Uterus (tissue), 4 donors: ENCODE results near the gene GALNT6. TPM values are rescaled to one million over a fixed set of nuclear protein-coding genes. Genes with fewer than 3 reads are reported as not detected.
A peak's percentile ranks its signal among the peaks of the same experiment; 100 is the strongest.
"Not testable (repeated sequence)": the region's sequence is repeated elsewhere in the genome, so short reads cannot be mapped to it uniquely, and the experiment has no call there.

Source experiments
- DNase-seq, 2 donors: peaks; one replicate each; pipeline ENCODE4 v3.0.0-alpha.2; 2019 to 2020
- H3K27ac ChIP-seq, 2 donors: fragments of 200-600 bp; sonication (generic); 1 replicate in 1 of 2; 2 replicates in 1 of 2; pipeline ENCODE4 v1.5.1; 2016 to 2018
- H3K27me3 ChIP-seq, 2 donors: fragments of 200-600 bp; sonication (generic); one replicate each; pipeline ENCODE4 v1.5.1; 2018 to 2019; ENCODE audit warnings: control low read depth in 1 of 2
- H3K36me3 ChIP-seq, 2 donors: fragments of 200-600 bp; sonication (generic); one replicate each; pipeline ENCODE4 v1.5.1; 2019; ENCODE audit warnings: control low read depth in 1 of 2
- H3K4me1 ChIP-seq, 2 donors: fragments of 200-600 bp; sonication (generic); one replicate each; pipeline ENCODE4 v1.5.1; 2018 to 2019; ENCODE audit warnings: control low read depth in 1 of 2
- H3K4me3 ChIP-seq, 2 donors: fragments of 200-600 bp; sonication (generic); 1 replicate in 1 of 2; 2 replicates in 1 of 2; pipeline ENCODE4 v1.5.1; 2018 to 2019; ENCODE audit warnings: mild to moderate bottlenecking in 1 of 2
- H3K9me3 ChIP-seq, 2 donors: fragments of 200-600 bp; sonication (generic); one replicate each; pipeline ENCODE4 v1.5.1; 2019; ENCODE audit warnings: control low read depth in 1 of 2
- POLR2A ChIP-seq, 2 donors: fragments of 450-650 bp; IDR thresholded peaks; one replicate each; pipeline ENCODE4 v1.6.1; 2016; ENCODE audit warnings: antibody characterized with exemption in 2 of 2, mild to moderate bottlenecking in 1 of 2, moderate library complexity in 1 of 2
- intact Hi-C: fragments of 100-400 bp; cut with DNase I; formaldehyde crosslinking; loops from one replicate; pipeline ENCODE4 v1.15.1; 2023; ENCODE audit warnings: low total_unique reads
- total RNA-seq, 4 donors: library from RNA; depleted of rRNA in 3 of 4; stranded (reverse); fragments of >200 nt in 3 of 4; gene quantifications; one replicate each; pipeline versions ENCODE4 v1.1.0 to v1.2.4, GENCODE V29; 2014 to 2023
- TF ChIP-seq, protein P1 (sequence below), 4 experiments: fragments of 200-600 bp in 2 of 4; fragments of 450-650 bp in 2 of 4; sonication (generic) in 2 of 4; IDR thresholded peaks; one replicate each; pipeline ENCODE4 v1.5.1; 2016 to 2019; ENCODE audit warnings: antibody characterized with exemption in 4 of 4, mild to moderate bottlenecking in 2 of 4, moderate library complexity in 1 of 4
- donor health status: DM: yes; HTN: yes; CAD: no.

The GALNT6 gene
- total RNA-seq, 4 donors from 2014 or later, result under 0.01 to 1.3 (median 0.76) TPM; not detected in 1

DNA sequence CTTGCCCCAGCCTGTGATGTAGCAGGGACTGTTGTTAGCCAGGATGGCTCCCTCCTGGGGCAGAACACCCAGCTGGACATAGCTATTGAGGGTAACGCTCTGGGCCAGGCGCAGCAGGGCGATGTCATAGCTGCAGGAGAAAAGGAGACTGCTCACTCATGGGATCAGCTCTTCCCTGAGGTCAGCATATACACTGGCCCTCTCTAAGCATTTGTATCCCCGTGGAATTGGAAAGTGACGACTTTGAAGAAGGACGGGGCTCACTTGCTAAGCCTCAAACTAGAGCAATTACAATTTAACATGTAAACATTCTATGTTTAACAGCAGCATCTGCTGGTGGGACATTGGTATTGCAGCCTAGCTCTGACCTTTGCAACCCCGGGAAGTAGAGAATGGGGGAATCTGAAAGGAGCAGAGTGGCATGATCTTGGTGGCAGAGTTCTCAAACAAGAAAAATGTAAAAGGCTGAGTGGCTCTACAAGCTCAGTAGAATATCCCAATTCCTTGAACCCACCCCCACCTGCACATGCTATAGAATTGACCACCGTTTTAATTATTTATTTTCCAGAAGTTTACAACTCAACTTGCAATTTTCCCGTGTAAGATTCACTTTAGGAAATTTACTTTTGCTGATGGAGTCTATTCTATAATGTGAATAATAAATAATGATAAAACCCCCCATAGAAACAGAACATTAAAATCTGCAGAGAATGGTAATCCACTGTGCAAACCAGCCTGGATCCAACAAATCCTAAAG, 49.8 kb downstream of the GALNT6 start:
- H3K27ac ChIP-seq, result no peak overlapping the region
- no peaks in the 10 kb centered on the region for H3K36me3 ChIP-seq
- H3K4me1 ChIP-seq, result no peaks in the 10 kb centered on the region
- H3K9me3 ChIP-seq, result no peaks in the 10 kb centered on the region
- DNase-seq, result peak; percentile 61 to 64
- H3K27me3 ChIP-seq, result no peaks in the 10 kb centered on the region
- no peak overlapping the region for H3K4me3 ChIP-seq
- no peak for TF ChIP-seq POLR2A (IDR thresholded peaks at IDR 0.05)
- TF ChIP-seq, protein P1, sequence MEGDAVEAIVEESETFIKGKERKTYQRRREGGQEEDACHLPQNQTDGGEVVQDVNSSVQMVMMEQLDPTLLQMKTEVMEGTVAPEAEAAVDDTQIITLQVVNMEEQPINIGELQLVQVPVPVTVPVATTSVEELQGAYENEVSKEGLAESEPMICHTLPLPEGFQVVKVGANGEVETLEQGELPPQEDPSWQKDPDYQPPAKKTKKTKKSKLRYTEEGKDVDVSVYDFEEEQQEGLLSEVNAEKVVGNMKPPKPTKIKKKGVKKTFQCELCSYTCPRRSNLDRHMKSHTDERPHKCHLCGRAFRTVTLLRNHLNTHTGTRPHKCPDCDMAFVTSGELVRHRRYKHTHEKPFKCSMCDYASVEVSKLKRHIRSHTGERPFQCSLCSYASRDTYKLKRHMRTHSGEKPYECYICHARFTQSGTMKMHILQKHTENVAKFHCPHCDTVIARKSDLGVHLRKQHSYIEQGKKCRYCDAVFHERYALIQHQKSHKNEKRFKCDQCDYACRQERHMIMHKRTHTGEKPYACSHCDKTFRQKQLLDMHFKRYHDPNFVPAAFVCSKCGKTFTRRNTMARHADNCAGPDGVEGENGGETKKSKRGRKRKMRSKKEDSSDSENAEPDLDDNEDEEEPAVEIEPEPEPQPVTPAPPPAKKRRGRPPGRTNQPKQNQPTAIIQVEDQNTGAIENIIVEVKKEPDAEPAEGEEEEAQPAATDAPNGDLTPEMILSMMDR (IDR thresholded peaks at IDR 0.05), result peak; percentile 94 to 95 (median 94)
- intact Hi-C loops, result no loop called here

DNA sequence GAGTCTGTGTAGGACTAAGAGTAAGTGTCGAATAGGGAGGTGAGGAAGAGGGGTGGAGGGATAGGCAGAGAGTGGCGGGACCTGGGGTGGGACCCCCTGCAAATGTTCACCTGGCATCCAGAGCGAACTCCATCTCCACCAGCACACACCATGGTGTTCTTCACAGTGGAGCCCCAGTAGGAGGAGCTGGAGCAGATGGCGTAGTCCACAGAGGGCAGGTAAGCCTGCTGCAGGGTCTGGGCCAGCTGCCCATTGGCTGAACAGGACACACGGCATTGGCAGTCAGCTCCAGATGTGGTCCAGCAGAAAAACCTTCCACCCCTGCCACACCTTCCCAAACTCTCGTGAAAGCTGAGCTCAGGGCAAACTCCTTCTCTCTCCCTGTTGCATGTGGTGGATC, 51.5 kb downstream of the GALNT6 start:
- Histone ChIP-seq H3K27me3 (no peaks in the 10 kb centered on the region), H3K27ac (no peak overlapping the region), H3K36me3 (no peaks in the 10 kb centered on the region), H3K9me3 (no peaks in the 10 kb centered on the region), H3K4me1 (no peaks in the 10 kb centered on the region), H3K4me3 (no peak overlapping the region)
- no peak for DNase-seq
- intact Hi-C loops, result no loop called here
- TF ChIP-seq, protein P1 (IDR thresholded peaks at IDR 0.05), result no peak
- no peak for TF ChIP-seq POLR2A (IDR thresholded peaks at IDR 0.05)

DNA sequence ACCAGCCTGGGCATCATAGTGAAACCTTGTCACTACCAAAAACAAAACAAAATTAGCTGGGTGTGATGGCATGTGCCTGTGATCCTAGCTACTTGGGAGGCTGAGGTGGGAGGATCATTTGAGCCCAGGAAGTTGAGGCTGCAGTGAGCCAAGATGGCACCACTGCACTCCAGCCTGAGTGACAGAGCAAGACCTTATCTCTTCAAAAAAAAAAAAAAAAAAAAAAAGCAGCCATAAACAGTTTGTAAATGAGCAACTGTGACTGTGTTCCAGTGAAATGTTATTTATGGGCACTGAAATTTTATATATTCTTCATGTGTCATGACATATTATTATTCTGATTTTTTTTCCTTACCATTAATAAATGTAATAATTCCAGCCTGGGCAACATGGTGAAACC, 53.9 kb downstream of the GALNT6 start:
- H3K27me3 ChIP-seq, DNase-seq, H3K4me3 ChIP-seq, H3K4me1 ChIP-seq, H3K27ac ChIP-seq, H3K9me3 ChIP-seq, intact Hi-C loops, H3K36me3 ChIP-seq: not testable (repeated sequence)

DNA sequence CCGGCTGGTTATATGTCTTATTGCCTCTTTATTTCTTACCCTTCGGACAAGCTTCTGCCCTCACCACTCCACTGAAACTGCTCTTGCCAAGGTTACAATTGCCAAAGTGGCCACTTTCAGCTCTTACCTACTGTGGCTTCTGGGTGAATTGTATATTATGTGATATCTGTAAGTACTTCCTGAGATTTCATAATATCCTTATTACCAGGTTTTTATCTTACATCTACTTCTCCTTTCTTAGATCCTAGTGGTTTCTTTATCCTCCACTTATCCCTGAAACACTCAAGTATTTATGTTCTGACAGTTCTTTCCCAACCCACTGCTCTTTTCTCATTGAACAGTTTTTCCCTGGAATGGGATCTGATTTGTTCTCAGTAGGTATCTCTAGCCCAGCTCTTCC, 55.3 kb downstream of the GALNT6 start:
- Histone ChIP-seq H3K27me3 (no peaks in the 10 kb centered on the region), H3K36me3 (no peaks in the 10 kb centered on the region), H3K9me3 (no peaks in the 10 kb centered on the region), H3K4me3 (no peak overlapping the region), H3K4me1 (no peaks in the 10 kb centered on the region), H3K27ac (no peak overlapping the region)
- no peak for DNase-seq
- intact Hi-C loops, result no loop called here
- TF ChIP-seq, protein P1 (IDR thresholded peaks at IDR 0.05), result no peak

DNA sequence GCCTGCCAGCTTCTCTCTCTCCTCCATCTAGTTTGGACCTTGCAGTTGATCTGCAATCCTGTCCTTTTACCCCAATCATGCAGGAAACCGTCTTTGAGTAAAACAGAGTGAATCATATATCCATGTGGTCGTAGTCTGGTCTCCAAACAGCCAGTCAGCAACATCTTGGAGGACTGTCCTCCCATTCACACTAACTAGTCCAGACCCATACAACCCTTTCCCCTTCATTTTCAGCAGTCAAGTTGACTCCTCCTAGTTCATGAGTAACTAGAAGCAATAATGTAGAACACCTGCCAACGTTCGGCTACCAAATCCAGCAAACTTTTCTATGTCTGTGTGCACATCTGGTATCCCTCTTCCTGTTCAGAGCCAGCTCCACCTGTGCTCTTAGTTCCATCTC, 56.4 kb downstream of the GALNT6 start:
- intact Hi-C loops, result no loop called here
- Histone ChIP-seq H3K27me3 (no peaks in the 10 kb centered on the region), H3K4me3 (no peak overlapping the region), H3K9me3 (no peaks in the 10 kb centered on the region), H3K4me1 (no peaks in the 10 kb centered on the region), H3K27ac (no peak overlapping the region), H3K36me3 (no peaks in the 10 kb centered on the region)
- TF ChIP-seq POLR2A (IDR thresholded peaks at IDR 0.05), result no peak
- TF ChIP-seq, protein P1 (IDR thresholded peaks at IDR 0.05), result no peak
- no peak for DNase-seq
